Nephron progenitor cell (in vitro differentiated cells): ENCODE measurements around the gene STYXL1.

Source experiments
- DNase-seq: peaks from one replicate; pipeline ENCODE4 v3.0.0; 2021
- H3K27ac Mint-ChIP-seq: 2 replicates; pipeline ENCODE4 v1.8.0; 2021; ENCODE audit warnings: mild to moderate bottlenecking, moderate library complexity, mixed read lengths
- H3K27me3 Mint-ChIP-seq: 2 replicates; pipeline ENCODE4 v1.8.0; 2021; ENCODE audit warnings: mild to moderate bottlenecking, low read depth, mixed read lengths; ENCODE audit not compliant: poor library complexity
- H3K36me3 Mint-ChIP-seq: 2 replicates; pipeline ENCODE4 v1.8.0; 2021; ENCODE audit warnings: low read depth, mixed read lengths
- H3K4me1 Mint-ChIP-seq: 2 replicates; pipeline ENCODE4 v1.8.0; 2021; ENCODE audit warnings: mixed read lengths
- H3K4me3 Mint-ChIP-seq: 2 replicates; pipeline ENCODE4 v1.8.0; 2021; ENCODE audit warnings: mild to moderate bottlenecking, moderate library complexity, mixed read lengths
- H3K9me3 Mint-ChIP-seq: 2 replicates; pipeline ENCODE4 v1.8.0; 2021; ENCODE audit warnings: mild to moderate bottlenecking, moderate library complexity, mixed read lengths
- TF ChIP-seq, protein P1 (sequence below): fragments of 200-600 bp; sonication (generic); IDR thresholded peaks from 2 replicates; pipeline ENCODE4 v1.5.0; 2021; ENCODE audit warnings: antibody characterized with exemption

The STYXL1 gene

DNA sequence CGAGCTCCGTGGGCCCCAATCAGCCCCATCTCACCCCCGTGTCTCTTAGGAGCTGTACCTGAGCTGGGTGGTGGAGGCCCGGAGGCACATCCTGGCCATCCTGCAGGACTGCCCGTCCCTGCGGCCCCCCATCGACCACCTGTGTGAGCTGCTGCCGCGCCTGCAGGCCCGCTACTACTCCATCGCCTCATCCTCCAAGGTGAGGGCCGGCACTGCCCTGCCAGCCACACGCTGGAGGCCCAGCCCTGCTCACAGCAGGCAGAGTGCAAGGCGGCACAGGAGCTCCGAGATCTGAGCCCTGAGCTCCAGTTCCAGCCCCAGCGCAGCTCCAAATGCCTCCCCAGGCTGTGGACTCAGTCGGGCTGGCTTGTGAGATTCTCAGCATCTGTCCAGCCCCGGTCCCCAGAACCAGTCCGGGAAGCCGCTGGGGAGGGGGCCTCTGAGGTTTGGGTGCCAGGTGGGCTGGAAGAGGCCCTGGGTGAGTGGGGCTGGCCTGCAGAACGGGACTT lies 62.7 kb downstream of the STYXL1 start:
- Mint-ChIP-seq H3K36me3 (peaks cover 11% of the 10 kb centered on the region), H3K27me3 (peaks cover 3% of the 10 kb centered on the region), H3K4me1 (peaks cover 16% of the 10 kb centered on the region), H3K9me3 (no peaks in the 10 kb centered on the region), H3K27ac (no peak overlapping the region), H3K4me3 (no peak overlapping the region)
- DNase-seq: no peak
- TF ChIP-seq, protein P1, sequence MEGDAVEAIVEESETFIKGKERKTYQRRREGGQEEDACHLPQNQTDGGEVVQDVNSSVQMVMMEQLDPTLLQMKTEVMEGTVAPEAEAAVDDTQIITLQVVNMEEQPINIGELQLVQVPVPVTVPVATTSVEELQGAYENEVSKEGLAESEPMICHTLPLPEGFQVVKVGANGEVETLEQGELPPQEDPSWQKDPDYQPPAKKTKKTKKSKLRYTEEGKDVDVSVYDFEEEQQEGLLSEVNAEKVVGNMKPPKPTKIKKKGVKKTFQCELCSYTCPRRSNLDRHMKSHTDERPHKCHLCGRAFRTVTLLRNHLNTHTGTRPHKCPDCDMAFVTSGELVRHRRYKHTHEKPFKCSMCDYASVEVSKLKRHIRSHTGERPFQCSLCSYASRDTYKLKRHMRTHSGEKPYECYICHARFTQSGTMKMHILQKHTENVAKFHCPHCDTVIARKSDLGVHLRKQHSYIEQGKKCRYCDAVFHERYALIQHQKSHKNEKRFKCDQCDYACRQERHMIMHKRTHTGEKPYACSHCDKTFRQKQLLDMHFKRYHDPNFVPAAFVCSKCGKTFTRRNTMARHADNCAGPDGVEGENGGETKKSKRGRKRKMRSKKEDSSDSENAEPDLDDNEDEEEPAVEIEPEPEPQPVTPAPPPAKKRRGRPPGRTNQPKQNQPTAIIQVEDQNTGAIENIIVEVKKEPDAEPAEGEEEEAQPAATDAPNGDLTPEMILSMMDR: no peak

DNA sequence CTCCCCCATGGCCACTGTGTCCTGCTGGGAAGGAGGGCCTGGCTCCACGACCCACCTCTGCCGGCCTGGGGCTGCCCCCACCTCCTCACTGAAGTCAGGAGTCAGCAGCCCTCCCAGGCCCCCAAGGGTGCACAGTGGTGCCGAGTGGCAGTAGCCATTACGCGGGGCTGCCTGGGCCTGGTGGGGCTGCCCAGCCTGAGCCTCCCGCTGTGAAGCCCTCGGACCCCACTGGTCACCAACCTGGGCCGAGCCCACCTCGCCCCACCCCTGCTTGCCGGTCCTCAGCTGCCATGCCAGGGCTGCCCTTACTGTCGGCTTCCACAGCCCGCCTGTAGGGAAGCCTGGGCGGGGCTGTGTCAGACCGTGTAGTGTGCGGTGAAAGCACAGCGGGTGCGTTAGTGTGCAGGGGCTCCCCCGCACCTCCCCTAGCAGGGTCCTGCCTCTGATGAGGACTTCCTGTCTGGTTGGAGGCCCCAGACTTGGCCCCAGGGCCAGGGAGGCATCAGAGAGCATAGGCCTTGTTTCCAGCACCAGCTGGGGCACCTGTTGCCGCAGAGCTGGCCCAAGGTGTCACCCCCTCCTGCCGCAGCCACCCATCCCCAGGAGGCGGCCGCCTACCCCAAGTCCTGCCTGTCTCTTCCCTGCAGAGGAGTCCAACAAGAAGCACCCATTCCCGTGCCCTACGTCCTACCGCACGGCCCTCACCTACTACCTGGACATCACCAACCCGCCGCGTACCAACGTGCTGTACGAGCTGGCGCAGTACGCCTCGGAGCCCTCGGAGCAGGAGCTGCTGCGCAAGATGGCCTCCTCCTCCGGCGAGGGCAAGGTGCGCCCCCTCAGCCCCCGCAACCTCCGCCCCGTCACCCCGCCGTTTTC lies 63.4 kb downstream of the STYXL1 start:
- Mint-ChIP-seq H3K4me1 (peaks cover 9% of the 10 kb centered on the region), H3K36me3 (peaks cover 11% of the 10 kb centered on the region), H3K9me3 (no peaks in the 10 kb centered on the region), H3K27me3 (peaks cover 2% of the 10 kb centered on the region), H3K27ac (no peak overlapping the region), H3K4me3 (no peak overlapping the region)
- no peak for DNase-seq
- TF ChIP-seq, protein P1: no peak

DNA sequence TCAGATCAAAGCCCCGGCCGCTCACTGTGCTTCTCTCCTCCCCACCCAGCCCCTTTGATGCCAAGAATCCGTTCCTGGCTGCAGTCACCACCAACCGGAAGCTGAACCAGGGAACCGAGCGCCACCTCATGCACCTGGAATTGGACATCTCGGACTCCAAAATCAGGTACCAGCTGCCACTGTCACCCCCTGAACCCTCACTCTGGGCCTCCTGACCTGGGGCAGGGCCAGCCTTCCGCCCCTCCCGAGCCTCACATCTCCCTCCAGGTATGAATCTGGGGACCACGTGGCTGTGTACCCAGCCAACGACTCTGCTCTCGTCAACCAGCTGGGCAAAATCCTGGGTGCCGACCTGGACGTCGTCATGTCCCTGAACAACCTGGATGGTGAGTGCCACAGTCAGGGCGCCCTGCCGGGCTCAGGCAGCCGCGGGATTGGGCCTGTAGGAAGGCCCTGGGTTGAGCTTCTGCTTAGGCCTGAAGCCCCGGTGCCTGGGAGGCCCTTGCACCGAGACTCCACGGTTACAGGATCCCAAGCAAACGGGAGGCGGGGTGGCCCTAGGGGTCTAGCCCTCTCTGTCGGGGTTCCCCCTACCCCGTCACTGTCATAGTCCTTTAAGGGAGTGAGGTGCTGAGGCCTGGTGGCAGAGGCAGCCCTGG lies 64.2 kb downstream of the STYXL1 start:
- Mint-ChIP-seq H3K27ac (no peak overlapping the region), H3K4me1 (peaks cover 11% of the 10 kb centered on the region), H3K4me3 (no peak overlapping the region), H3K36me3 (peaks cover 11% of the 10 kb centered on the region), H3K27me3 (no peaks in the 10 kb centered on the region), H3K9me3 (no peaks in the 10 kb centered on the region)
- DNase-seq: no peak
- TF ChIP-seq, protein P1: no peak

DNA sequence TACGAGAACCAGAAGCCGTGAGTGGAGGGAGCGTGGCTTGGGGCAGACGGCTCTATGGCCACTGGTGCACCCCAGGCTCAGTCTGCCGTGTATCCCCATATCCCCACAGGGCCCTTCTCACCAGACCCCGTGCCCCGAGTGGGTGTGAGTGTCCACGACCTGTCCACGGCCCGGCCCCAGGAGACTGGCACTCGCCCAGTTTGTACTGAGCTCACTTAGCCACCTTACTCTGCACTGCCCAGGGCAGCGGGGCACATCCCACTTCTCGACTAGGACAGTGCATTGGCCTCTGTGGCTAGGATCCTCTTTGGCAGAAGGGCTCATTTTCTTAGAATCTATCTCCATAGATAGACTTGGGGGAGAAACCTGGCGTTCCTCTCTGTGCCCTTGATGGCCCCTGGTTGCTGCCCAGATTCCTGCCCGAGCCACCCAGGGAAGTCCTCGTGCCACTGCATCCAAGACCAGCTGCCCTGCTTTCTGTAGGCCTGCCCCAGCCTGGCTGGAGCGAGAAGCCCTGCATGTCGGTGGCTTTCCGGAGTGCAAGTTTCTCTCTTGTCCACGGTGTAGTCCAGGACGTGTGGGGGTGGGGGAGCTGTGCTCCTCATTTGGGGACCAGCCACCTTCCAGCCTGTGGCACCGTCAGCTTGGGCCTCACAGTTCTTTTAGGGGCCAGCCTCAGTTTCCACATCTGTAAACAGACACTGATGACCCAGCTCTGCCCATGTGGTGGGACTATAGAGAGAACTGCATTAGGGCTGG lies 65.3 kb downstream of the STYXL1 start:
- Mint-ChIP-seq H3K9me3 (no peaks in the 10 kb centered on the region), H3K4me1 (peaks cover 9% of the 10 kb centered on the region), H3K27ac (no peak overlapping the region), H3K27me3 (no peaks in the 10 kb centered on the region), H3K4me3 (no peak overlapping the region), H3K36me3 (peaks cover 10% of the 10 kb centered on the region)
- no peak for DNase-seq
- TF ChIP-seq, protein P1: no peak

DNA sequence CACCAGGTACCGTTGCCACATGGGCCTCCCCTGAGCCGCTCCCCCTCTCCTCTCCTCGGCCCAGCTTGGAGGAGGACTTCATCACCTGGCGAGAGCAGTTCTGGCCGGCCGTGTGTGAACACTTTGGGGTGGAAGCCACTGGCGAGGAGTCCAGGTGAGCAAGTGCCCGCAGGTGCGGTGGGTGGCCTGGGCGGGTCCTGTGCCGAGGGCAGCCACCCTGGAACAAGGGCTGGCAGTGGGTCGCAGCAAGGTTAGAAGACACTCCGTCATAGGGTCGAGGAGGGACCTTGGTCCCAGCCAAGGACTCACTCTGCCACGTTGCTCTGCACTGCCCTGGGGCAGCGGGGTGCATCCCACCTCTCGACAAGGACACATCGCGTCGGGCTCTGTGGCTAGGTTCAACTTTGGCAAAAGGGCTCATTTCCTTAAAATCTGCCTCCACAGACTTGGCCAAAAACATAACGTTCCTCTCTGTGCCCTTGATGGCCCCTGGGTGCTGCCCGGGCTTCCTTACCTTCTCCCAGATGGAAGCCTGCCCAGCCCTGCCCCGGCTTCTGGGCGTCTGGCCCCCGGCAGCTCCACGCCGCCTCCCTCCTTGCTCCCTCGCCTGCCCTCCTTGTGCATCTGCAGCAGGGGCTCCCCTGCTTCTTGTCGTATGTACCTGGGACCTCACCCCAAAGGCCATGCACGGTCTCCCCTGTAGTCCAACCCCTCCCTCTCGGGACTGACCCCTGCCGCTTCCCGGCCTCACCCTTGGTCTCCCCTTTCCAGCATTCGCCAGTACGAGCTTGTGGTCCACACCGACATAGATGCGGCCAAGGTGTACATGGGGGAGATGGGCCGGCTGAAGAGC lies 66.1 kb downstream of the STYXL1 start:
- H3K9me3 Mint-ChIP-seq: no peaks in the 10 kb centered on the region
- no peak for DNase-seq

More for the DNA sequence above, 66.1 kb downstream of the STYXL1 start:
- Mint-ChIP-seq H3K4me3 (no peak overlapping the region), H3K4me1 (peaks cover 10% of the 10 kb centered on the region), H3K36me3 (peaks cover 2% of the 10 kb centered on the region), H3K27me3 (no peaks in the 10 kb centered on the region), H3K27ac (no peak overlapping the region)
- TF ChIP-seq, protein P1: no peak
